Spinal cord (tissue), 10 donors: Measurements from ENCODE around the gene SPATA24. TPM values are rescaled to one million over a fixed set of nuclear protein-coding genes. Genes with fewer than 3 reads are reported as not detected.

Experiments used
- DNase-seq, 6 donors: peaks; one replicate each; pipeline versions ENCODE4 v3.0.0 to v3.0.0-alpha.2; 2013 to 2015; ENCODE audit warnings: low spot score in 6 of 6, low read depth in 4 of 6
- H3K27ac ChIP-seq: one replicate; pipeline ENCODE4 v1.5.1; 2013; ENCODE audit warnings: low read depth, low read length, control low read depth
- H3K27me3 ChIP-seq: one replicate; pipeline ENCODE4 v1.6.1; 2013; ENCODE audit warnings: low read length; ENCODE audit not compliant: control insufficient read depth, insufficient read depth
- H3K36me3 ChIP-seq: one replicate; pipeline ENCODE4 v1.6.1; 2013; ENCODE audit warnings: low read length; ENCODE audit not compliant: control insufficient read depth, insufficient read depth
- H3K4me1 ChIP-seq: one replicate; pipeline ENCODE4 v1.6.1; 2013; ENCODE audit warnings: low read length; ENCODE audit not compliant: control insufficient read depth, insufficient read depth
- H3K4me3 ChIP-seq: one replicate; pipeline ENCODE4 v1.5.1; 2013; ENCODE audit warnings: low read depth, low read length, control low read depth
- H3K9me3 ChIP-seq: one replicate; pipeline ENCODE4 v1.6.1; 2013; ENCODE audit warnings: low read length; ENCODE audit not compliant: control insufficient read depth, insufficient read depth
- WGBS: methylation state at CpG from one replicate; pipeline ENCODE4 v1.1.5; 2013; ENCODE audit warnings: missing lambda C conversion rate; ENCODE audit not compliant: insufficient coverage; 5-methylcytosine and 5-hydroxymethylcytosine counted together
- polyA plus RNA-seq, 2 donors: library from polyadenylated mRNA; unstranded; fragments of 120-200 nt; gene quantifications; one replicate each; pipeline ENCODE4 v1.2.1, GENCODE V29; 2013; ENCODE audit not compliant: insufficient read length in 2 of 2
- total RNA-seq, 2 donors: library from RNA; depleted of rRNA in 1 of 2; stranded (reverse); fragments of 120-200 nt in 1 of 2; fragments of >200 nt in 1 of 2; gene quantifications; one replicate each; pipeline versions ENCODE4 v1.2.3 to v1.2.4, GENCODE V29; 2013 to 2014
- donor health status: healthy.

Gene SPATA24
- total and polyA plus RNA-seq, 4 donors = 4.8 to 12.3 (median 9.6) TPM

- Histone ChIP-seq H3K9me3 (no peaks in the 10 kb centered on the region), H3K4me3 (no peak overlapping the region), H3K27ac (no peak overlapping the region), H3K27me3 (no peaks in the 10 kb centered on the region), H3K36me3 (peaks cover 38% of the 10 kb centered on the region), H3K4me1 (peaks cover 38% of the 10 kb centered on the region)
- WGBS = no CpG with 5 or more reads among the region's 1 CpG
- no peak for DNase-seq
Measured at GRCh38 chr5:139418793-139419192, 14.9 kb upstream of the SPATA24 start.

- Histone ChIP-seq H3K36me3 (peaks cover 35% of the 10 kb centered on the region), H3K4me1 (peaks cover 39% of the 10 kb centered on the region)
- DNase-seq = peak in 1 of 6 donors; percentile 49
Measured at GRCh38 chr5:139417214-139417613, 13.3 kb upstream of the SPATA24 start.

GRCh38 chr5:139416651-139417050 is 12.8 kb upstream of the SPATA24 start:
- no peak for DNase-seq
- Histone ChIP-seq H3K36me3 (peaks cover 39% of the 10 kb centered on the region), H3K9me3 (no peaks in the 10 kb centered on the region), H3K4me3 (no peak overlapping the region), H3K27me3 (no peaks in the 10 kb centered on the region), H3K27ac (peak overlapping the region; percentile 90), H3K4me1 (peaks cover 39% of the 10 kb centered on the region)
- 97% methylated on average over 5 of the region's 9 CpGs for WGBS

More at GRCh38 chr5:139417214-139417613, 13.3 kb upstream of the SPATA24 start:
- Histone ChIP-seq H3K9me3 (no peaks in the 10 kb centered on the region), H3K4me3 (no peak overlapping the region), H3K27me3 (no peaks in the 10 kb centered on the region), H3K27ac (peak overlapping the region; percentile 25)
- WGBS = 56% methylated on average over 2 of the region's 4 CpGs

- Histone ChIP-seq H3K4me1 (peaks cover 39% of the 10 kb centered on the region), H3K36me3 (peaks cover 31% of the 10 kb centered on the region), H3K4me3 (no peak overlapping the region), H3K9me3 (no peaks in the 10 kb centered on the region), H3K27ac (peak overlapping the region; percentile 90), H3K27me3 (no peaks in the 10 kb centered on the region)
- no peak for DNase-seq
Measured at GRCh38 chr5:139415869-139416268, 12.0 kb upstream of the SPATA24 start.

GRCh38 chr5:139415221-139415861 is 11.5 kb upstream of the SPATA24 start:
- Histone ChIP-seq H3K27me3 (no peaks in the 10 kb centered on the region), H3K4me3 (no peak overlapping the region), H3K36me3 (peaks cover 31% of the 10 kb centered on the region), H3K9me3 (no peaks in the 10 kb centered on the region), H3K4me1 (peaks cover 39% of the 10 kb centered on the region), H3K27ac (peak overlapping the region; percentile 90)
- DNase-seq = peak in 4 of 6 donors; percentile 58 to 93 (median 80)
- WGBS = 39% methylated on average over 5 of the region's 8 CpGs

GRCh38 chr5:139414581-139415130 is 10.8 kb upstream of the SPATA24 start:
- H3K4me1 ChIP-seq = peaks cover 39% of the 10 kb centered on the region
- H3K36me3 ChIP-seq = peaks cover 28% of the 10 kb centered on the region
- H3K4me3 ChIP-seq = no peak overlapping the region
- DNase-seq = peak in 2 of 6 donors; percentile 64 to 66
- no peaks in the 10 kb centered on the region for H3K27me3 ChIP-seq
- no peaks in the 10 kb centered on the region for H3K9me3 ChIP-seq
- peak overlapping the region; percentile 90 for H3K27ac ChIP-seq
- WGBS = 49% methylated on average over 5 of the region's 9 CpGs

- 71% methylated on average over 4 of the region's 6 CpGs for WGBS
- peaks cover 39% of the 10 kb centered on the region for H3K4me1 ChIP-seq
- H3K36me3 ChIP-seq = peaks cover 22% of the 10 kb centered on the region
- H3K27ac ChIP-seq = peak overlapping the region; percentile 90
- no peak for DNase-seq
- H3K27me3 ChIP-seq = no peaks in the 10 kb centered on the region
- H3K9me3 ChIP-seq = no peaks in the 10 kb centered on the region
- H3K4me3 ChIP-seq = no peak overlapping the region
Measured at GRCh38 chr5:139413963-139414362, 10.1 kb upstream of the SPATA24 start.

GRCh38 chr5:139413153-139413552 is 9.3 kb upstream of the SPATA24 start:
- H3K4me1 ChIP-seq = peaks cover 41% of the 10 kb centered on the region
- no peaks in the 10 kb centered on the region for H3K27me3 ChIP-seq

GRCh38 chr5:139410993-139411828 is 7.3 kb upstream of the SPATA24 start:
- Histone ChIP-seq H3K4me1 (peaks cover 25% of the 10 kb centered on the region), H3K27ac (no peak overlapping the region), H3K27me3 (no peaks in the 10 kb centered on the region), H3K36me3 (peaks cover 10% of the 10 kb centered on the region), H3K9me3 (no peaks in the 10 kb centered on the region), H3K4me3 (no peak overlapping the region)
- WGBS = 81% methylated on average over 4 of the region's 17 CpGs
- DNase-seq = peak in 1 of 6 donors; percentile 64

More at GRCh38 chr5:139413153-139413552, 9.3 kb upstream of the SPATA24 start:
- Histone ChIP-seq H3K9me3 (no peaks in the 10 kb centered on the region), H3K27ac (no peak overlapping the region), H3K4me3 (no peak overlapping the region), H3K36me3 (peaks cover 20% of the 10 kb centered on the region)
- DNase-seq = no peak
- 96% methylated on average over 3 of the region's 6 CpGs for WGBS
